Activated T-helper 2 cell treated with anti-CD3 and anti-CD28 coated beads, Interferon-gamma antibody, Interleukin-2, Interleukin-4, amounts not matched to agents 10 μg/mL and 5 μg/mL and 100 μg/mL, durations not matched to agents 14 hours and 24 hours and 36 hours (primary cell): ENCODE results near the gene XPO5. TPM values are rescaled to one million over a fixed set of nuclear protein-coding genes. Genes with fewer than 3 reads are reported as not detected.
A peak's percentile ranks its signal among the peaks of the same experiment; 100 is the strongest.
"Not testable (repeated sequence)": the region's sequence is repeated elsewhere in the genome, so short reads cannot be mapped to it uniquely, and the experiment has no call there.

ENCODE experiments used
- DNase-seq: peaks from one replicate; pipeline ENCODE4 v3.0.0; 2021; ENCODE audit warnings: low spot score
- H3K27ac Mint-ChIP-seq: one replicate; pipeline ENCODE4 v1.8.0; 2021; ENCODE audit warnings: mixed read lengths
- H3K27me3 Mint-ChIP-seq: one replicate; pipeline ENCODE4 v1.8.0; 2021; ENCODE audit warnings: low read depth, mixed read lengths
- H3K36me3 Mint-ChIP-seq: one replicate; pipeline ENCODE4 v1.8.0; 2021; ENCODE audit warnings: low read depth, mixed read lengths
- H3K4me1 Mint-ChIP-seq: one replicate; pipeline ENCODE4 v1.8.0; 2021; ENCODE audit warnings: low read depth, mixed read lengths
- H3K4me3 Mint-ChIP-seq: one replicate; pipeline ENCODE4 v1.8.0; 2021; ENCODE audit warnings: low read depth, mild to moderate bottlenecking, moderate library complexity, mixed read lengths
- H3K9me3 Mint-ChIP-seq: one replicate; pipeline ENCODE4 v1.8.0; 2021; ENCODE audit warnings: mixed read lengths
- intact Hi-C: fragments of 100-400 bp; cut with micrococcal nuclease; formaldehyde crosslinking; loops from one replicate; pipeline ENCODE4 v1.15.1; 2023
- total RNA-seq: library from RNA; stranded (reverse); gene quantifications from 2 replicates; pipeline ENCODE4 v1.2.3, GENCODE V29; 2022

The XPO5 gene
- total RNA-seq, 1 donor from 2014 or later: 114 TPM

GRCh38 chr6:43609402-43609801 lies 33.6 kb upstream of the XPO5 start:
- peaks cover 57% of the 10 kb centered on the region for H3K36me3 Mint-ChIP-seq
- H3K27me3 Mint-ChIP-seq: no peaks in the 10 kb centered on the region
- H3K9me3 Mint-ChIP-seq: no peaks in the 10 kb centered on the region
- intact Hi-C loops: no loop called here
- no peak overlapping the region for H3K27ac Mint-ChIP-seq
- peaks cover 4% of the 10 kb centered on the region for H3K4me1 Mint-ChIP-seq
- no peak overlapping the region for H3K4me3 Mint-ChIP-seq
- DNase-seq: no peak

GRCh38 chr6:43608807-43609206 lies 33.0 kb upstream of the XPO5 start:
- Mint-ChIP-seq H3K36me3 (peaks cover 58% of the 10 kb centered on the region), H3K9me3 (no peaks in the 10 kb centered on the region), H3K4me3 (no peak overlapping the region), H3K27ac (no peak overlapping the region), H3K27me3 (no peaks in the 10 kb centered on the region), H3K4me1 (peaks cover 4% of the 10 kb centered on the region)
- DNase-seq: no peak
- intact Hi-C loops: loop anchor here (1.0 kb wide), 1 partner anchor 470 kb away; no protein-coding TSS in a partner anchor

DNA sequence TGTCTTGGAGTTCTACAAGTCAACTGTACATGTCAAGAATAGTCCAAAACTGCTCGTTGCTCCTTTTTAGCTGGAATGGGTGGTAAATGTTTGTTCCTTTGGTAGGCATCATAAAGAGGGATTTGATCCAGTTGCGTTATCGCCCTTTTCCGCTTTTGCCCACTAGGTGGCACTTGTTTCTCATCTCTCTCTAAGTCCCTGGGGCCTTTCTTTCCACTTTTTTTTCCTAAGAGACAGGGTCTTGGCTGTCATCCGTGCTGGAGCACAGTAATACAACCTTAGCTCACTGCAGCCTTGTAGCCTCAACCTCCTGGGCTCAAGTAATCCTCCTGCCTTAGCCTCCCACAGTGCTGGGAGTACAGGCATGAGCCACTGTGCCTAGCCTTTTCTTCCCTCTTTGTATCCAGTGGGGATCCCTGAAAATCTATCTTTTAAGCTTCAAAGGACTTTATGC lies 32.5 kb upstream of the XPO5 start:
- Mint-ChIP-seq H3K9me3 (no peaks in the 10 kb centered on the region), H3K27ac (no peak overlapping the region), H3K4me3 (no peak overlapping the region), H3K27me3 (no peaks in the 10 kb centered on the region), H3K4me1 (peaks cover 4% of the 10 kb centered on the region), H3K36me3 (peaks cover 58% of the 10 kb centered on the region)
- no peak for DNase-seq
- intact Hi-C loops: loop anchor here (1.0 kb wide), 1 partner anchor 471 kb away; no protein-coding TSS in a partner anchor

DNA sequence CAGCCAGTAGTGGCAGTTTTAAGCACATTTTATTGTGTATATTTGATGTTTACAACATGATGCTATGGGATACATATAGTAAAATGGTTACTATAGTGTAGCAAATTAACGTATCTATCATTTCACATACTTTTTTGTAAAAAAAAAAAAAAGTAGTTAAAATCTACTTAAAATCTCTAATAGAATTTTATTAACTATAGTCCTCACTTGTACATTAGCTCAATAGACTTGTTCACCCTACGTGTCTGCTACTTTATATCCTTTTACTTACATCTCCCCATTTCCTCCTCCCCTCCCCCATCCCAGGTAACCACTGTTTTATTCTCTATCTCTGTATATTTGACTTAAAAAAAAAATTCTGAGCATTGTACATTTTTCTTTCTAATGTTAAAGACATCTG lies 30.2 kb upstream of the XPO5 start:
- H3K36me3 Mint-ChIP-seq: peaks cover 63% of the 10 kb centered on the region
- no peak overlapping the region for H3K4me3 Mint-ChIP-seq
- H3K27ac Mint-ChIP-seq: no peak overlapping the region
- no peaks in the 10 kb centered on the region for H3K27me3 Mint-ChIP-seq
- intact Hi-C loops: no loop called here
- H3K4me1 Mint-ChIP-seq: peaks cover 4% of the 10 kb centered on the region
- no peak for DNase-seq
- no peaks in the 10 kb centered on the region for H3K9me3 Mint-ChIP-seq

GRCh38 chr6:43604174-43604573 lies 28.3 kb upstream of the XPO5 start:
- Mint-ChIP-seq H3K4me1 (peaks cover 2% of the 10 kb centered on the region), H3K36me3 (peaks cover 73% of the 10 kb centered on the region), H3K27ac (no peak overlapping the region), H3K4me3 (no peak overlapping the region), H3K9me3 (no peaks in the 10 kb centered on the region), H3K27me3 (no peaks in the 10 kb centered on the region)
- intact Hi-C loops: no loop called here
- no peak for DNase-seq

GRCh38 chr6:43600595-43600994 lies 24.8 kb upstream of the XPO5 start:
- no peaks in the 10 kb centered on the region for H3K9me3 Mint-ChIP-seq
- no peak for DNase-seq
- intact Hi-C loops: no loop called here
- H3K4me3 Mint-ChIP-seq: no peak overlapping the region
- no peaks in the 10 kb centered on the region for H3K4me1 Mint-ChIP-seq
- H3K36me3 Mint-ChIP-seq: peaks cover 69% of the 10 kb centered on the region
- no peaks in the 10 kb centered on the region for H3K27me3 Mint-ChIP-seq
- H3K27ac Mint-ChIP-seq: no peak overlapping the region

DNA sequence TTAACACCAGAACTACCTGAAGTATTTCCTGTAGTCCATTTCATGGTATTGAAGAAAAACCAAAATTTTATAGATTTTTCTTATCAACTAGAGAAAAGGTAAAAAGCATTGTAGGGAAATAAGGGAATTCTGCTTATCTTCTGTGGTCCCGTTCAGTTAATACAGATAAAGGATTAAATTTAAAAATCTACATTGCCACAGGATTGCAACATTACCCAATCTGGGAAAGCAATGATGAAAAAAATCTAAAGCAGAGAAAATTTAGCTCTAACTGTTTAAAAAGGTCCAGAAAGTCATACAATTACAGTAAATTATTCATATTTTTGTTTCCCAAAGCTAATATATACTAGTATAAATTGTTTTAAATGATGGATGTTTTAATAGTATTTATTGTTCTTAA lies 18.1 kb upstream of the XPO5 start:
- Mint-ChIP-seq H3K27ac (no peak overlapping the region), H3K36me3 (peaks cover 47% of the 10 kb centered on the region), H3K4me1 (peaks cover 2% of the 10 kb centered on the region), H3K4me3 (no peak overlapping the region), H3K27me3 (no peaks in the 10 kb centered on the region), H3K9me3 (no peaks in the 10 kb centered on the region)
- no peak for DNase-seq
- intact Hi-C loops: no loop called here

GRCh38 chr6:43589564-43589963 lies 13.7 kb upstream of the XPO5 start:
- intact Hi-C loops, H3K27ac Mint-ChIP-seq, H3K4me3 Mint-ChIP-seq, H3K9me3 Mint-ChIP-seq, H3K27me3 Mint-ChIP-seq, DNase-seq: not testable (repeated sequence)
- Mint-ChIP-seq H3K4me1 (peaks cover 13% of the 10 kb centered on the region), H3K36me3 (peaks cover 66% of the 10 kb centered on the region)

DNA sequence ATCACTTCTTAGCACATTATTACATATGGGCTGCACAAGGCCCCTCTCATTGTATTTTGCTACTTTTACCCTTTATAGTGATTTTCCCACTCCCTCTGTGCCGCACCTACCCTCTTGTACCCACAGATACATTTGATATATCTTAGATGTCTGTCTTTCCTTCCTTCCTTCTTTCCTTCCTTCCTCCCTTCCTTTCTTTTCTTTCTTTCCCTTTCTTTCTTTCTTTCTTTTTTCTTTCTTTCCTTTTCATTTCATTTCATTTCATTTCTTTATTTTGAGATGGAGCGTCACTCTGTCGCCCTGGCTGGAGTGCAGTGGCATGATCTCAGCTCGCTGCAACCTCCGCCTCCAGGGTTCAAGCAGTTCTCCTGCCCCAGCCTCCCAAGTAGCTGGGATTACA lies 12.4 kb upstream of the XPO5 start:
- Mint-ChIP-seq H3K4me1 (peaks cover 26% of the 10 kb centered on the region), H3K27ac (no peak overlapping the region), H3K36me3 (peaks cover 77% of the 10 kb centered on the region), H3K27me3 (no peaks in the 10 kb centered on the region), H3K4me3 (no peak overlapping the region), H3K9me3 (no peaks in the 10 kb centered on the region)
- intact Hi-C loops: no loop called here
- no peak for DNase-seq

DNA sequence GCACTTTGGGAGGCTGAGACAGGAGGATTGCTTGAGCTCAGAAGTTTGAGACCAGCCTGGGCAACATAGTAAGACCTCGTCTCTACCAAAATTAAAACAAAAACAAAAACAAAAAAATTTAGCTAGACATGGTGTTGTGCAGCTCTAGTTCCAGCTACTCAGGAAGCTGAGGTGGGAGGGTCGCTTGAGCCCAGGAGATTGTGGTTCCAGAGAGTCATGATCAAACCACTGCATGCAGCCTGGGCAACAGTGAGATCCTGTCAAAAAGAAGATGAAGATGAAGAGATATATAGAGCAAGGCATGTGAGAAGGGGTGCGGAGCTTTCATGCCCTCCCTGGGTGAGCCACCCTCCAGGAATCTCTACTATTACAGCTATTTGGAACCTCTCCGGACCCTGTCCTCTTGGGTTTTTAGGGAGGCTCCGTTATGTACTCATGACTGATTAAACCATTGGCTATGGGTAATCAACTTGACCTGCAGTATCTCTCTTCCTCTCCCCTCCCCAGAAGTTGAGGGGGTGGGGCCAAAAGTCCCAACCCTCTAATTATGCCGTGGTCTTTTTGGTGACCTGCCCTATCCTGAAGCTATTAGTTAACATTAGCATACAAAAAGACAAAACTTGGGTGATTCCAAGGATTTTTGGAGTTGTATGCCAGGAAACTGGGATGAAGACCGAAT lies 9.2 kb upstream of the XPO5 start:
- H3K27me3 Mint-ChIP-seq: no peaks in the 10 kb centered on the region
- H3K27ac Mint-ChIP-seq: peak overlapping the region; percentile 71
- peak overlapping the region; percentile 28 for H3K4me3 Mint-ChIP-seq
- H3K4me1 Mint-ChIP-seq: peaks cover 30% of the 10 kb centered on the region
- no peaks in the 10 kb centered on the region for H3K9me3 Mint-ChIP-seq
- peak; percentile 58 for DNase-seq
- intact Hi-C loops: no loop called here
- H3K36me3 Mint-ChIP-seq: peaks cover 73% of the 10 kb centered on the region

DNA sequence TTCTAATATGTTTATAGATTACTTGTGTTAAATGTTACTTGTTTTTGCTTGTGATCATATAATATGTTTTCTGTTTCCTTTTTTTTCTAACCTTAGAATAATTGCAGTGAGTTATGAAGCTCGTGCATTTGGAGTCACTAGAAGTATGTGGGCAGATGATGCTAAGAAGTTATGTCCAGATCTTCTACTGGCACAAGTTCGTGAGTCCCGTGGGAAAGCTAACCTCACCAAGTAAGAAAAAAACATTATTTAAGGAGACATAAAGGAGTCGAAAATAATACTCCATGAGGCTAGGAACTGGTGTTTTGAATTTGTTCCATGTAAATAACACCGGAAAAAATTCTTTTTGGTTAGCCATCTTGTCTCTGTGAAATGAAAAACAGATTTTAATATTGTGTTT lies 7.1 kb upstream of the XPO5 start:
- peaks cover 44% of the 10 kb centered on the region for H3K4me1 Mint-ChIP-seq
- no peak overlapping the region for H3K27ac Mint-ChIP-seq

DNA sequence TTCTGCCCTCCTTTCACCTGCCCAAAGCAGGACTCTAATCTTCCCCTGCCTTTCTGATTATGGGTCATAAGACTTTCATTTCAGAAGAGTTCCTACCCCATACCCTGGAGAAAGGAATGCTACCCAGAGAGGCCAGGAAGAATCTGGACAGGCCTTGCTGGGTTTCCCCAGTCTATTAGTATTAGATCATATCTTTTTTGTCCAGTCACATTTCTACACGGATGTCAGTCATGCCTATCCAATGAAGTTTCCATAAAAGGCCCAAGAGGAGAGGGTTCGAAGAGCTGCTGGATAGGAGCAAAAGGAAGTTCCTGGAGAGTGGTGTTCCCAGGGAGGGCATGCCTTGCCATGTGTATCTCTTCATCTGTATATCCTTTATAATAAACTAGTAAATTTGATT lies 3.3 kb upstream of the XPO5 start:
- Mint-ChIP-seq H3K36me3 (peaks cover 52% of the 10 kb centered on the region), H3K9me3 (no peaks in the 10 kb centered on the region), H3K4me1 (peaks cover 38% of the 10 kb centered on the region), H3K27me3 (no peaks in the 10 kb centered on the region), H3K27ac (peak overlapping the region; percentile 58), H3K4me3 (peak overlapping the region; percentile 67)
- intact Hi-C loops: no loop called here
- no peak for DNase-seq

More for the DNA sequence above, 7.1 kb upstream of the XPO5 start:
- H3K9me3 Mint-ChIP-seq: no peaks in the 10 kb centered on the region
- intact Hi-C loops: no loop called here
- H3K4me3 Mint-ChIP-seq: no peak overlapping the region
- peaks cover 74% of the 10 kb centered on the region for H3K36me3 Mint-ChIP-seq
- H3K27me3 Mint-ChIP-seq: no peaks in the 10 kb centered on the region
- no peak for DNase-seq

DNA sequence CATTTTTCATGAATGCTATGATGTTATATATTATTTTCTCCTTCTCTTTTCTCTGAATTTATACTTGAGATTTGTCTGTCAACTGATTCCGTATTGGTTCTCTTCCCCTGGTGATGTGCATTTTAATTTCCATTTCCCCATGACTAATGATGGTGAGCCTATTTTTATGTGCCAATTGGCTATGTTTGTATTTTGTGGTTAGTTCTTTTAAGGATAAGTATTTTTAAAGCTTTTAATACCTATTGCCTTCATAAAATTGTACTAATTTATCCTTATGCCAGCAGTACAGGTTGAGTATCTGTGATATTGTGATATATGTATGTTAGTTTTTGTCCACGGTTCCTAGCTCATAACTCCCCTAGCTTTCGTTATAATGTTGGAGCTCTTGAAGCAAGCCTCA lies 2.9 kb upstream of the XPO5 start:
- Mint-ChIP-seq H3K4me3 (peak overlapping the region; percentile 67), H3K27me3 (no peaks in the 10 kb centered on the region), H3K36me3 (peaks cover 48% of the 10 kb centered on the region), H3K9me3 (no peaks in the 10 kb centered on the region), H3K27ac (peak overlapping the region; percentile 58), H3K4me1 (peaks cover 34% of the 10 kb centered on the region)
- intact Hi-C loops: no loop called here
- DNase-seq: no peak
